Stimulated activated CD4-positive, alpha-beta T cell treated with anti-CD3 and anti-CD28 coated beads, TNF-alpha, amount 100 ng/mL, for 1 hour (primary cell): ENCODE data around the gene CD2AP.

Experiments
- DNase-seq, 3 donors: peaks; one replicate each; pipeline ENCODE4 v3.0.0-alpha.2; 2020; ENCODE audit warnings: low read depth in 3 of 3, low spot score in 1 of 3

The CD2AP gene

GRCh38 chr6:47671777-47672176 is 194.2 kb downstream of the CD2AP start:
- no peak for DNase-seq

GRCh38 chr6:47672816-47673215 is 195.2 kb downstream of the CD2AP start:
- no peak for DNase-seq

- DNase-seq = no peak
Observed at GRCh38 chr6:47674673-47675072, 197.1 kb downstream of the CD2AP start.
